GM12873 (cell line): ENCODE measurements around the gene MACF1.

Source experiments
- TF ChIP-seq, protein P1 (sequence below): IDR thresholded peaks from 2 replicates; pipeline ENCODE4 v1.5.1; 2012; ENCODE audit warnings: low read depth, mild to moderate bottlenecking, moderate library complexity, low read length, control low read depth; ENCODE audit not compliant: insufficient read depth; ENCODE audit errors: missing control alignments

The MACF1 gene

DNA sequence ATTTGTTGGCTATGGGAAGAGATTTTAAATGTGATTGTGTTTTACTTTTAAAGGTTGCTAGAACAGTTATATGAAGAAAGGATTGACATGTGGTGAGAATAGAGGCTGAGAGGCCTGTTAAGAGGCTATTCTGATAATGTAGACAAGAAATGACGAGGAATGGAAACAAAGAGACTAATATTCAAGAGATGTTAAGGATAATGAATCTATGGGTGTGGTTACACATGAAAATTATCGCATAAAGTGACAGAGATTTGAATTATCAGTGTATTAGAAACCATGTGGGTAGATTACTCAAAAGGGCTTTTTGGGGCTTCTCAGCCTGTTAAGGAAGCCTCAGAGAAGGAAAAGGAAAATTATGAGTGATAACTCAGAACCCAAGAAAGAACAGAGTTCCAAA is 120.4 kb downstream of the MACF1 start:
- TF ChIP-seq, protein P1, sequence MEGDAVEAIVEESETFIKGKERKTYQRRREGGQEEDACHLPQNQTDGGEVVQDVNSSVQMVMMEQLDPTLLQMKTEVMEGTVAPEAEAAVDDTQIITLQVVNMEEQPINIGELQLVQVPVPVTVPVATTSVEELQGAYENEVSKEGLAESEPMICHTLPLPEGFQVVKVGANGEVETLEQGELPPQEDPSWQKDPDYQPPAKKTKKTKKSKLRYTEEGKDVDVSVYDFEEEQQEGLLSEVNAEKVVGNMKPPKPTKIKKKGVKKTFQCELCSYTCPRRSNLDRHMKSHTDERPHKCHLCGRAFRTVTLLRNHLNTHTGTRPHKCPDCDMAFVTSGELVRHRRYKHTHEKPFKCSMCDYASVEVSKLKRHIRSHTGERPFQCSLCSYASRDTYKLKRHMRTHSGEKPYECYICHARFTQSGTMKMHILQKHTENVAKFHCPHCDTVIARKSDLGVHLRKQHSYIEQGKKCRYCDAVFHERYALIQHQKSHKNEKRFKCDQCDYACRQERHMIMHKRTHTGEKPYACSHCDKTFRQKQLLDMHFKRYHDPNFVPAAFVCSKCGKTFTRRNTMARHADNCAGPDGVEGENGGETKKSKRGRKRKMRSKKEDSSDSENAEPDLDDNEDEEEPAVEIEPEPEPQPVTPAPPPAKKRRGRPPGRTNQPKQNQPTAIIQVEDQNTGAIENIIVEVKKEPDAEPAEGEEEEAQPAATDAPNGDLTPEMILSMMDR: no peak

DNA sequence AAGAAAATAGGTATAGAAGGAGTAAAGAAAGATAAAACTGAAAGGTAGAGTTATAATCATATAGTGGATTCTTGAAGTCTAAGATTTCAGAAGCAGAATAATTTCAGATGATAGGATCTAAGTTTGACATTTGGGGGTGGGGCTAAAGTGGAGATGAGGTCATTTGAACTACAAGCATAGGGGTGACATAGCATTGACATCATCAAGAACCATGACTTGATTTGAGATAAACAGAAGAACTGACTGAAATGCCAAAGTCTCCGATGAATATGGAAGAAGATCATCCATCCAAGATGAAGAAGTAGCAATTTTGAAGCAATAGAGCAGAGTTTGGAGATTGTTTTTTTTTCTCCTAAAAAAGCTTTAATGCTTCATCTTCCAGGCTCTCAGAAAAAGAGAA is 122.3 kb downstream of the MACF1 start:
- TF ChIP-seq, protein P1: no peak

DNA sequence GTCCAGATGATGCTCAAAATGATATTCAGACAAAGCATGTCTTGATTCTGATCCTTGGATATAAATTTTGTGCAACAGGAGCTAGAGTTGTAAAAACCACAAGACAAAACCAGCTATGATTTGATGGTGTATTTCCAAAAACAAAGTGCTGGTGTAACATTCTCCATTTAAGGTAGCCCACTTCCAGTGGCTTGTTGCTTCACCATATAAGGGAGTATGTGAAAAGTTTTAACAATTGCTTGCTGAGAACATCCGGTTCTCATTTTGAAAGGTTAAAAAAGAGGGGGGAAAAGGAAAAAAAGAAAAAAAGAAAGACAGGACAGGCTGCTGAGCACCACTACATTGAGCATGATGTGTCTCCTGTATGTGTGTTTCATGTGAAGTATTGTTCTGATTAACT is 123.6 kb downstream of the MACF1 start:
- TF ChIP-seq, protein P1: no peak

DNA sequence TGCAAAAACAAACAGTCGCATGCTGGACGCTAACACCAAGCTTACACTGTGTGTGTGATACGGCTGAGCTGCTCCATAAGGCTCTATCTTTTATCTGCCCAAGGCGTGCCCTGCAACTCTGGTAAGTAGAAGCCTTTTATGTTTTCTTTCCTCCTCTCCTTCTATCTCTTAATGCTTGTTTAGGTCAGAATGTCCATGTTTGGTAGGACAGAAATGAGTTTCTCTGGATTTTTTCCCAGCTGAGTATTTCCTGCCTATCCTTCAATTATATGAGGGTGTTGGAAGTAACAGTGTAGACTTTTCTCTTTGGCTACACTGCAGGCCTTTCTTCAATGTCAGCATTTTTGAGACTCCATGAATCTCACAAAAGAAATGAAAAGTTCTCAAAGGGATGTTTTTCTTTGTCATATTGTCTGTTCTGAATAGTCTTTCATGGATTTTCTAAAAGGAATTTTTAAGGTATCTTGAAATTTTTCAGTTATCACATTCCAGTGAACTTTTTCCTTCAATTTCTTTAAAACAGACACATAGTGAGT is 124.2 kb downstream of the MACF1 start:
- TF ChIP-seq, protein P1: no peak

DNA sequence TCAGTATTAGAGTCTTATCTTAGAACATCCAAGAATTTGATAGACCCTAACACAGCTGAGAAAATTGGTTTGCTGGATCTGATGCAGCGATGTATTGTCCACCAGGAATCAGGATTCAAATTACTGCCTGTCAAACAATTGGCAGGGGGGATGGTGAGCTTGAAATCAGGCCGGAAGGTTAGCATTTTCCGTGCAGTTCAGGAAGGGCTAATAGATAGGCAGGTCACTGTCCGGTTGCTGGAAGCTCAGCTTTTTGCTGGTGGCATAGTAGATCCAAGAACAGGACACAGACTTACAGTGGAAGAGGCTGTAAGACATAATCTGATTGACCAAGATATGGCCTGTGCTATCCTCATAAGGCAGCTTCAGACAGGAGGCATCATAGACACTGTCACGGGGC is 127.2 kb downstream of the MACF1 start:
- TF ChIP-seq, protein P1: no peak

DNA sequence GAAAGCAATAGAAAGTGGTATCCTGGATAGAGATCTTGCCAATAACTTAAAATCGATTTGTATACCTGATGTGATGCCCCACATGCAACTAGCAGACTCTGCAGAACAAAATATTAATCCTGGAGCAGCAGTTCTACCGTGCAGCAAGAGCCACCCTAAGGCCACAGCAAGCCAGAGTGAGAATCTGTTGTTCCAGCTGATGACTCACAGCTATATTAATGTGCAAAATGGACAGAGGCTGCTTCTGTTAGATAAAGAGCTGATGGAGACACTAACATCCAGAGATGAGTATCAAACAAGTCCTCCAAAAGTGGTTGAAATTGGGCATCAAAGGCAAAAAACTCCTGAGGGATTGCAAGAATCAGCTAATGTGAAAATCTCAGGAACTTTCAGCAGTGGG is 127.8 kb downstream of the MACF1 start:
- TF ChIP-seq, protein P1: no peak

DNA sequence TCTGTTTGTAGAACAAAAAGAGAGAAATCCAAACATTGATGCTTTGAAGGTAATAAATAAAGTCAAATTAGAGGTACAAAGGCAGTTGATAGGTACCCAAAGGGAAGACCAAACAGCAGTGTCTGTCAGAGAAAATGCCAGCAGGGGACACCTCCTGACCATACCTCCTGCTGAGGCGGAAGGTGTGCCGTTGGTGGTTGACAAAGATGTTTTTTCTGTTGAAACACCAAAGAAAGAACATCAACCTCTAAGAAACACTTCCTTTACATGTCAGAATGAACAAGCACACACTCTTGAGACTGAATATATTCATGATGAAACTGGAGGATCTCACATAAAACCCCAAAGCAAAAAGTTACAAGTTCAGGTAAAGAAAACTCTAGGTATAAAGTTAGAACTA is 128.3 kb downstream of the MACF1 start:
- TF ChIP-seq, protein P1: no peak
